Measurements from ENCODE around the gene INSC. TPM values are rescaled to one million over a fixed set of nuclear protein-coding genes. Genes with fewer than 3 reads are reported as not detected.

The INSC gene
- total RNA-seq, 1 experiment from 2014 or later = 0.17 TPM

- TF ChIP-seq ZBTB33 (IDR thresholded peaks at IDR 0.05; ENCODE audit: extremely low read depth, insufficient replicate concordance, low read length) (no peak), ZNF274 (IDR thresholded peaks at IDR 0.05; ENCODE audit: low read depth, low read length) (no peak), EZH2 (IDR thresholded peaks at IDR 0.05) (no peak)
These were observed 6.1 kb upstream of the INSC start (continued) for GRCh38 chr11:15108592-15109130.

- no TSS peak for BruUV-seq (replicated peaks)
- no peak overlapping the region for H3K4me3 ChIP-seq (replicated peaks in 1 of 2; ENCODE audit: low read depth in 1 of 2, low read length in 2 of 2)
- H4K20me1 ChIP-seq (ENCODE audit: insufficient read depth) = no peaks in the 10 kb centered on the region
- no peak overlapping the region for H3K9ac ChIP-seq (ENCODE audit: low read length)
- H3K27me3 ChIP-seq (ENCODE audit: insufficient read depth, low read length) = no peaks in the 10 kb centered on the region
- RAD21 ChIA-PET (ENCODE audit: low non-redundant PET in 1 of 2, low total read pairs in 2 of 2, uncharacterized antibody in 2 of 2, unreplicated experiment in 2 of 2) = no interaction called here
- no peaks in the 10 kb centered on the region for H3K36me3 ChIP-seq (ENCODE audit: control insufficient read depth in 1 of 2, insufficient read depth in 2 of 2, low read length in 2 of 2)
- peaks cover 22 to 37% of the 10 kb centered on the region in 2 experiments for H3K4me1 ChIP-seq (ENCODE audit: control insufficient read depth in 1 of 2, insufficient read depth in 2 of 2, low read length in 2 of 2)
- TF ChIP-seq SIN3A (IDR thresholded peaks at IDR 0.05; ENCODE audit: low read depth) (no peak), RAD21 (IDR thresholded peaks at IDR 0.05; ENCODE audit: low read depth) (no peak), EZH2 (IDR thresholded peaks at IDR 0.05) (no peak), ATF3 (IDR thresholded peaks at IDR 0.05) (no peak), MAX (IDR thresholded peaks at IDR 0.05) (no peak), ZFX (IDR thresholded peaks at IDR 0.05) (no peak), CEBPB (IDR thresholded peaks at IDR 0.05; ENCODE audit: low read depth) (no peak), EZH2phosphoT487 (IDR thresholded peaks at IDR 0.05; ENCODE audit: borderline replicate concordance) (no peak), JUND (IDR thresholded peaks at IDR 0.05) (no peak), FOSL1 (IDR thresholded peaks at IDR 0.05; ENCODE audit: low read depth) (no peak), ELF1 (IDR thresholded peaks at IDR 0.05; ENCODE audit: borderline replicate concordance, low read depth) (no peak), CBX3 (IDR thresholded peaks at IDR 0.05; ENCODE audit: low read depth) (no peak), POLR2A (IDR thresholded peaks at IDR 0.05; ENCODE audit: borderline replicate concordance, extremely low read depth, insufficient read depth, insufficient read length) (no peak), ZBTB33 (IDR thresholded peaks at IDR 0.05; ENCODE audit: extremely low read depth, insufficient replicate concordance, low read length) (no peak), CTCF (IDR thresholded peaks at IDR 0.05 in 2 of 3, conservative IDR thresholded peaks at IDR 0.05 in 1 of 3; ENCODE audit: borderline replicate concordance in 1 of 3, insufficient read depth in 1 of 3, low read depth in 2 of 3, low read length in 2 of 3) (no peak), YY1 (IDR thresholded peaks at IDR 0.05; ENCODE audit: extremely low read depth, insufficient replicate concordance, low read depth, low read length) (no peak), SRF (IDR thresholded peaks at IDR 0.05; ENCODE audit: low read depth) (no peak), ZNF274 (IDR thresholded peaks at IDR 0.05; ENCODE audit: low read depth, low read length) (no peak)
- H3K79me2 ChIP-seq (ENCODE audit: insufficient read depth, low read length) = no peaks in the 10 kb centered on the region
- H3K9me3 ChIP-seq (ENCODE audit: control insufficient read depth in 1 of 2, insufficient read depth in 1 of 2, low read depth in 1 of 2, low read length in 2 of 2) = no peaks in the 10 kb centered on the region
- CTCF ChIA-PET = no interaction called here
- intact Hi-C loops (cut with micrococcal nuclease) = no loop called here
- POLR2A ChIA-PET = no interaction called here
- no peak overlapping the region for H3K4me2 ChIP-seq (ENCODE audit: low read length)
- DNase-seq (ENCODE audit: low read depth, low spot score) (no peak), ATAC-seq (no peak)
- H3K9me2 ChIP-seq (ENCODE audit: insufficient read depth) = no peaks in the 10 kb centered on the region
- no peak overlapping the region for H2AFZ ChIP-seq (ENCODE audit: low read depth, low read length, poor library complexity, severe bottlenecking)
- H3K27ac ChIP-seq (ENCODE audit: low read depth, low read length) = no peak overlapping the region
These were observed 5.1 kb upstream of the INSC start for GRCh38 chr11:15109602-15110001.

Measured in HCT116 (cell line).